Mammary epithelial cell (primary cell): ENCODE data around the gene EML5.

Experiments
- EZH2 ChIP-seq: IDR thresholded peaks from 2 replicates; pipeline ENCODE4 v1.6.1; 2012; ENCODE audit warnings: low read length, inconsistent platforms, borderline replicate concordance
- TF ChIP-seq, protein P1 (sequence below), 2 donors: IDR thresholded peaks in 1 of 2; conservative IDR thresholded peaks in 1 of 2; 2 replicates each; pipeline ENCODE4 v1.5.1; 2011 to 2012; ENCODE audit warnings: inconsistent platforms in 2 of 2, low read length in 2 of 2, mild to moderate bottlenecking in 2 of 2, control low read depth in 1 of 2, low read depth in 1 of 2; ENCODE audit not compliant: insufficient read depth in 1 of 2; ENCODE audit errors: extremely low read depth in 1 of 2

- TF ChIP-seq, protein P1, sequence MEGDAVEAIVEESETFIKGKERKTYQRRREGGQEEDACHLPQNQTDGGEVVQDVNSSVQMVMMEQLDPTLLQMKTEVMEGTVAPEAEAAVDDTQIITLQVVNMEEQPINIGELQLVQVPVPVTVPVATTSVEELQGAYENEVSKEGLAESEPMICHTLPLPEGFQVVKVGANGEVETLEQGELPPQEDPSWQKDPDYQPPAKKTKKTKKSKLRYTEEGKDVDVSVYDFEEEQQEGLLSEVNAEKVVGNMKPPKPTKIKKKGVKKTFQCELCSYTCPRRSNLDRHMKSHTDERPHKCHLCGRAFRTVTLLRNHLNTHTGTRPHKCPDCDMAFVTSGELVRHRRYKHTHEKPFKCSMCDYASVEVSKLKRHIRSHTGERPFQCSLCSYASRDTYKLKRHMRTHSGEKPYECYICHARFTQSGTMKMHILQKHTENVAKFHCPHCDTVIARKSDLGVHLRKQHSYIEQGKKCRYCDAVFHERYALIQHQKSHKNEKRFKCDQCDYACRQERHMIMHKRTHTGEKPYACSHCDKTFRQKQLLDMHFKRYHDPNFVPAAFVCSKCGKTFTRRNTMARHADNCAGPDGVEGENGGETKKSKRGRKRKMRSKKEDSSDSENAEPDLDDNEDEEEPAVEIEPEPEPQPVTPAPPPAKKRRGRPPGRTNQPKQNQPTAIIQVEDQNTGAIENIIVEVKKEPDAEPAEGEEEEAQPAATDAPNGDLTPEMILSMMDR (conservative IDR thresholded peaks at IDR 0.05 in 1 of 2, IDR thresholded peaks at IDR 0.05 in 1 of 2; ENCODE audit: extremely low read depth in 1 of 2, insufficient read depth in 1 of 2, low read depth in 1 of 2, low read length in 2 of 2) = no peak
- TF ChIP-seq EZH2 = no peak
These were observed 124.2 kb downstream of the EML5 start for GRCh38 chr14:88668448-88669116.
